ENCODE data around the gene LSM4. TPM values are rescaled to one million over a fixed set of nuclear protein-coding genes. Genes with fewer than 3 reads are reported as not detected.

LSM4 gene
- total and polyA plus RNA-seq, 2 of the 13 experiments (the other 11 are each of a cell fraction or from before 2014, with no cell fraction given) = 65.8 to 166 TPM

GRCh38 chr19:18308051-18308947, 14.6 kb downstream of the LSM4 start (continued):
- no peak for TF ChIP-seq MNT (IDR thresholded peaks at IDR 0.05)
- no peak for TF ChIP-seq TBX2 (CRISPR knock-in tag; IDR thresholded peaks at IDR 0.05; ENCODE audit: borderline replicate concordance)
- TF ChIP-seq GATAD1 (CRISPR knock-in tag; IDR thresholded peaks at IDR 0.05) = no peak
- TF ChIP-seq HNF1B (CRISPR knock-in tag; IDR thresholded peaks at IDR 0.05) = no peak
- no peak for TF ChIP-seq TMF1 (CRISPR knock-in tag; IDR thresholded peaks at IDR 0.05; ENCODE audit: low read depth)
- TF ChIP-seq RBFOX2 (IDR thresholded peaks at IDR 0.05; ENCODE audit: low read depth, low read length) = no peak; the same call in none of the 2 replicates
- TF ChIP-seq ZNF75D (CRISPR knock-in tag; IDR thresholded peaks at IDR 0.05; ENCODE audit: borderline replicate concordance) = no peak
- no peak for TF ChIP-seq NCOA2 (CRISPR knock-in tag; IDR thresholded peaks at IDR 0.05)
- TF ChIP-seq SAFB2 (CRISPR knock-in tag; IDR thresholded peaks at IDR 0.05; ENCODE audit: borderline replicate concordance, low read depth) = no peak
- no peak for TF ChIP-seq SNAPC2 (CRISPR knock-in tag; IDR thresholded peaks at IDR 0.05)
- TF ChIP-seq FOSL2 (CRISPR knock-in tag; IDR thresholded peaks at IDR 0.05) = no peak
- peak; percentile 64; the same call in 1 of the 2 replicates for TF ChIP-seq ZNF761 (CRISPR knock-in tag; conservative IDR thresholded peaks at IDR 0.05)
- TF ChIP-seq ZNF746 (CRISPR knock-in tag; IDR thresholded peaks at IDR 0.05) = 0 out of 2 replicates have a peak, but pooled peaks have one; percentile 17
- no peak for TF ChIP-seq NAIF1 (CRISPR knock-in tag; IDR thresholded peaks at IDR 0.05; ENCODE audit: borderline replicate concordance)
- no peak for TF ChIP-seq LCORL (IDR thresholded peaks at IDR 0.05)
- 0 out of 2 replicates have a peak, but pooled peaks have one; percentile 18 for TF ChIP-seq LCORL (CRISPR knock-in tag; IDR thresholded peaks at IDR 0.05)
- TF ChIP-seq NR3C1 (CRISPR knock-in tag; IDR thresholded peaks at IDR 0.05) = no peak
- no peak for TF ChIP-seq FOXA1 (IDR thresholded peaks at IDR 0.05)
- no peak for TF ChIP-seq FOXA1 (CRISPR knock-in tag; IDR thresholded peaks at IDR 0.05)
- no peak for TF ChIP-seq ZNF281 (CRISPR knock-in tag; IDR thresholded peaks at IDR 0.05; ENCODE audit: borderline replicate concordance)
- TF ChIP-seq ZNF510 (CRISPR knock-in tag; IDR thresholded peaks at IDR 0.05; ENCODE audit: low read depth) = no peak
- TF ChIP-seq NCOA1 (CRISPR knock-in tag; IDR thresholded peaks at IDR 0.05) = no peak
- no peak for TF ChIP-seq ZBTB3 (CRISPR knock-in tag; IDR thresholded peaks at IDR 0.05; ENCODE audit: borderline replicate concordance, low read depth)
- TF ChIP-seq ZNF33B (CRISPR knock-in tag; IDR thresholded peaks at IDR 0.05) = no peak
- no peak for TF ChIP-seq KAT7 (CRISPR knock-in tag; IDR thresholded peaks at IDR 0.05; ENCODE audit: borderline replicate concordance)
- no peak for TF ChIP-seq ZNF543 (CRISPR knock-in tag; IDR thresholded peaks at IDR 0.05)
- TF ChIP-seq ZSCAN25 (CRISPR knock-in tag; IDR thresholded peaks at IDR 0.05) = no peak
